Measurements from ENCODE around the gene NBPF1. TPM values are rescaled to one million over a fixed set of nuclear protein-coding genes. Genes with fewer than 3 reads are reported as not detected.
"Not testable (repeated sequence)": the region's sequence is repeated elsewhere in the genome, so short reads cannot be mapped to it uniquely, and the experiment has no call there.

Gene NBPF1
- total and polyA plus RNA-seq, 3 donors from 2014 or later = 75.6 to 109 (median 93.9) TPM

DNA sequence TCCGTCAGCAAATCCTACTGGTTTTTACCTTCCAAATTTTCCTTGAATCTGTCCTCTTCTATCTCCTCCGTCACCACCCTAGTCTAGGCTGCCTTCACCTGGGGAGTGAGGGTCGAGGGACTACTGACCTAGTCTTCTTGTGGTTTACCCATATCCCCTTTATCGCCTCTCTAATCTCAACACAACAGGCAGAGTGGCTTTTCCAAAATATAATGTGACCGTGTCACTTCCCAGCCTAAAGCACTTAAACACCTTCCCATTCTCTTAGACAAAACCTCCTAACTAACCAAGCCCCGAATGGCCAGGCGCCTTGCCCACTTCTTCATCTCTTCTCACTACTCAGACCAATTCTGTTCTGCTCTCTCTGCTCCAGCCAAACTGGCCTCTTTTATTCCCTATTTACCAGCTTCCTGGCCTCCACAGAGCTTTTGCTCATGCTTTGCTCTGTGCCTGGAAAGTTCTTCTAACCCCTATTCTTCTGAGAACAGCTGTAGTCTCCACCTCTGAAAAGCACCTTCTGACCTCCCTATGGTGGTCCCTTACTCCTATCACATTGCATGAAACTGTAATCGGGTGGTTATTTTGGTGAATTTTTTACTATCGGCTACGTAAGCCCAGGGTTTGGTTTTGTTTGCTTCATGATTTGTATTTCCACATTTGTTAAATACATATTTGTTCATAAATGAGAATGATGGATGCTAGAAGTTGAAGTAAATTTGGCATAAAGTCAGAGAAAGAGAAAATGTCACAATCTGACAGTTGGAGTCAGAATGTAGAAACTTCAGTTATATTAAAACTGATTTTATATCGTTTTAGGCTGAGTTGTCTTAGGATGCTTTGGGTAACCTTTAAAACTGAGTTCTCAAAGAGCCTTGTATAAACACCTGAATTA lies 1.2 kb upstream of the NBPF1 start:
- no peak for DNase-seq
- no peaks in the 10 kb centered on the region for H3K9me3 ChIP-seq
- peak overlapping the region in 1 of 2 donors; percentile 66 for H3K4me3 ChIP-seq
- intact Hi-C loops (cut with DNase I; ENCODE audit: low total_unique reads) = no loop called here
- WGBS, 2 donors = 75 to 80% methylated on average over 11 of the region's 11 CpGs
- no peak for TF ChIP-seq POLR2A (IDR thresholded peaks at IDR 0.05)
- TF ChIP-seq, protein P1, sequence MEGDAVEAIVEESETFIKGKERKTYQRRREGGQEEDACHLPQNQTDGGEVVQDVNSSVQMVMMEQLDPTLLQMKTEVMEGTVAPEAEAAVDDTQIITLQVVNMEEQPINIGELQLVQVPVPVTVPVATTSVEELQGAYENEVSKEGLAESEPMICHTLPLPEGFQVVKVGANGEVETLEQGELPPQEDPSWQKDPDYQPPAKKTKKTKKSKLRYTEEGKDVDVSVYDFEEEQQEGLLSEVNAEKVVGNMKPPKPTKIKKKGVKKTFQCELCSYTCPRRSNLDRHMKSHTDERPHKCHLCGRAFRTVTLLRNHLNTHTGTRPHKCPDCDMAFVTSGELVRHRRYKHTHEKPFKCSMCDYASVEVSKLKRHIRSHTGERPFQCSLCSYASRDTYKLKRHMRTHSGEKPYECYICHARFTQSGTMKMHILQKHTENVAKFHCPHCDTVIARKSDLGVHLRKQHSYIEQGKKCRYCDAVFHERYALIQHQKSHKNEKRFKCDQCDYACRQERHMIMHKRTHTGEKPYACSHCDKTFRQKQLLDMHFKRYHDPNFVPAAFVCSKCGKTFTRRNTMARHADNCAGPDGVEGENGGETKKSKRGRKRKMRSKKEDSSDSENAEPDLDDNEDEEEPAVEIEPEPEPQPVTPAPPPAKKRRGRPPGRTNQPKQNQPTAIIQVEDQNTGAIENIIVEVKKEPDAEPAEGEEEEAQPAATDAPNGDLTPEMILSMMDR (IDR thresholded peaks at IDR 0.05) = no peak
- no peaks in the 10 kb centered on the region for H3K27me3 ChIP-seq
- peaks cover 14% of the 10 kb centered on the region for H3K4me1 ChIP-seq
- H3K36me3 ChIP-seq (ENCODE audit: low read depth, missing control alignments) = no peaks in the 10 kb centered on the region
- no peak overlapping the region for H3K27ac ChIP-seq

DNA sequence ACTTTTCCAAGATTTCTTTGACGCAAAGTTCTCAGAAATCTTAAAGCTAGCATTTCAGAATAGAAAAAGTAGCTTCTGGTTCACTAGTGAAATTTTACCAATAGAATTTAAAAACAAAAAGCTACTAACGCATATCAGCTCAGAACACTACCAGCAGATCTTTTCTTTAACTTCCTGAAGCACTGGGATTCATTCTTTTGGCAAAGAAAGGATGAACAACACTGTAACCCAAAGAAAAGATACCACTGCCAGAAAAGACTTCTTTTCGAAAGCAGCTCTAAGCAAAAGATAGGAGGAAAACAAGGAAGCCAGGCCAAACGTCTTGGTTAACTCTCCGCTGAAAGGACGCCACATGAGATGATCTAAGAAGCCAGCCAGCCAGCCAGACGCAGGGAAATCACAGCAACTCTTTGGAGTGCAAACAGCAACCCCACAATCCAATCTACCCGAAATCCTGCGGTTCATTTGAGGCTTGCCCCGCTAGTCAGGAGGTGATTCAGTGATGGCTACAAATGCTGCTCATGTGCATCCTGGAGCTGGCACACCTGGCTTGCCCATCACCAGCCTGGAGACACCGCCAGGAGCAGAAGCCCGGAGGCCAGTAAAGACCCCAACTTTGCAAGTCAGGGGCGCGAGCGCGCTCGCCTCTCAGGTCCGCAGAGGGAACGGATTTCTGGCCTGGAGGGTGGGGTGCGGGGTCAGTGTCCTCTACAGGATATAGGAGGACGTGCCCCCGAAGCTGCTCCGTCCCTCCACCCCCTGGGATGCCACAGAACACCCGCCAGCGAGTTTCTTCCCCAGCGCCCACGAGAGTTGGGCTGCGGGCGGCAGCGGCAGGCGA lies 812 bp downstream of the NBPF1 start:
- intact Hi-C loops (cut with DNase I; ENCODE audit: low total_unique reads) = no loop called here
- TF ChIP-seq POLR2A (IDR thresholded peaks at IDR 0.05) = no peak
- TF ChIP-seq, protein P1 (IDR thresholded peaks at IDR 0.05) = no peak
- Histone ChIP-seq H3K4me1 (peaks cover 14% of the 10 kb centered on the region), H3K36me3 (ENCODE audit: low read depth, missing control alignments) (peaks cover 2% of the 10 kb centered on the region), H3K27me3 (no peaks in the 10 kb centered on the region), H3K4me3 (peak overlapping the region; percentile 66 to 72), H3K27ac (peak overlapping the region; percentile 36 to 85), H3K9me3 (no peaks in the 10 kb centered on the region)
- 2% methylated on average over 30 to 31 of the region's 31 CpGs for WGBS, 2 donors
- DNase-seq = peak; percentile 95

DNA sequence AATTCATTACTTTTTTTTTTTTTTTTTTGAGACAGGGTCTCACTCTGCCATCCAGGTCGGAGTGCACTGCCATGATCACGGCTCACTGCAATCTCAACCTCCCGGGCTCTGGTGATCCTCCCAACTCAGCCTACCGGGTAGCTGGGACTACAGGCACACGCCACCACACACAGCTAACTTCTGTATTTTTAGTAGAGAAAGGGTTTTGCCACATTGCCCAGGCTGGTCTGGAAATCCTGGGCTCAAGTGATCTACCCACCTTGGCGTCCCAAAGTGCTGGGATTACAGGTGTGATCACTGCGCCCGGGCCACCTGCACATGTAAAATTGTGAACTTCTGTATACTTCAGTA lies 1.4 kb downstream of the NBPF1 start:
- DNase-seq; H3K36me3 ChIP-seq (ENCODE audit: low read depth, missing control alignments); H3K27me3 ChIP-seq; intact Hi-C loops (cut with DNase I; ENCODE audit: low total_unique reads); H3K9me3 ChIP-seq: not testable (repeated sequence)
- WGBS, 2 donors = 41 to 42% methylated on average over 8 of the region's 8 CpGs
- Histone ChIP-seq H3K4me3 (peak overlapping the region; percentile 66 to 72), H3K27ac (peak overlapping the region; percentile 36 to 85), H3K4me1 (peaks cover 14% of the 10 kb centered on the region)

DNA sequence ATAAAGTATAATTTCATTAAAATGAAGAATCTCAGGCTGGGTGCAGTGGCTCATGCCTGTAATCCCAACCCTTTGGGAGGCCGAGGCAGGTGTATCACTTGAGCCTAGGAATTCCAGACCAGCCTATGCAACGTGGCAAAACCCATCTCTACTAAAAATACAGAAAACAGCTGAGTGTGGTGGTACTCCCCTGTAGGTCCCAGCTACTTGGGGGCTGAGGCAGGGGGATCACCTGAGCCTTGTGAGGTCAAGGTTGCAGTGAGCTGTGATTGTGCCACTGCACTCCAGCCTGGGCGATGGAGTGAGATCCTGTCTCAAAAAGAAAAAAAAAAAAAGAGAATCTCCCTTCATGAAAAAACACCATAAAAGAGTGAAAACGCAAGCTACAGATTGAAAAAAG lies 2.2 kb downstream of the NBPF1 start:
- H3K4me3 ChIP-seq; DNase-seq; H3K27me3 ChIP-seq; H3K27ac ChIP-seq; H3K9me3 ChIP-seq; intact Hi-C loops (cut with DNase I; ENCODE audit: low total_unique reads); H3K36me3 ChIP-seq (ENCODE audit: low read depth, missing control alignments): not testable (repeated sequence)
- H3K4me1 ChIP-seq = peaks cover 14% of the 10 kb centered on the region
- 65 to 72% methylated on average over 4 of the region's 4 CpGs for WGBS, 2 donors

DNA sequence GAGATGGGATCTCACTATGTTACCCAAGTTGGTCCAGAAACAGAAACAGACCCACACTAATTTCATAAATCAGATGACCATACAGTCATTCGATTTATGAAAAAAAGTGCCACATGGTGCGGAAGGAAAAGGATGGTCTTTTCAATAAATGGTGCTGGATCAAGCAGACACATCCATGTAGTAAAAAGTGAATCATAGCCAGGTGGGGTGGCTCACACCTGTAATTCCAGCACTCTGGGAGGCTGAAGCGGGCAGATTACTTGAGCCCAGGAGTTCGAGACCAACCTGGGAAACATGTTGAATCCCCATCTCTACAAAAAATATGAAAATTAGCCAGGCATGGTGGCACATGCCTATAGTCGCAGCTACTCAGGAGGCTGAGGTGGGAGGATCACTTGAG lies 2.8 kb downstream of the NBPF1 start:
- intact Hi-C loops (cut with DNase I; ENCODE audit: low total_unique reads); H3K27ac ChIP-seq; H3K27me3 ChIP-seq; H3K9me3 ChIP-seq; H3K4me3 ChIP-seq; DNase-seq; H3K36me3 ChIP-seq (ENCODE audit: low read depth, missing control alignments): not testable (repeated sequence)
- WGBS, 2 donors = 93% methylated on average over 5 of the region's 5 CpGs
- H3K4me1 ChIP-seq = peaks cover 14% of the 10 kb centered on the region

DNA sequence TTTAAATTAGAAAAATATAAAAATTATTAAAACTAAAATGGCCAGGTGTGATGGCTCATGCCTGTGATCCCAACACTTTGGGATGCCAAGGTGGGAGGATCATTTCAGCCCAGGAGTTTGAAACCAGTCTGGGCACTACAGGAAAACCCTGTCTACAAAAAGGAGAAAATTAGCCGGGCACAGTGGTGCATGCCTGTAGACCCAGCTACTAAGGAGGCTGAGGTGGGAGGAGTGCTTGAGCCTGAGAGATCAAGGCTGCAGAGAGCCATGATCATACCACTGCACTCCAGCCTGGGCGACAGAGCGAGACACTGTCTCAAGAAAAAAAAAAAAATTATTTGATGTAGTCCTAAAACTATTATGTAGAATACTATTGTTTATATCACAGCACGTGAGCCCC lies 3.6 kb downstream of the NBPF1 start:
- intact Hi-C loops (cut with DNase I; ENCODE audit: low total_unique reads); H3K27ac ChIP-seq; H3K36me3 ChIP-seq (ENCODE audit: low read depth, missing control alignments); H3K27me3 ChIP-seq; H3K9me3 ChIP-seq; H3K4me3 ChIP-seq: not testable (repeated sequence)
- WGBS, 2 donors = 81 to 86% methylated on average over 4 of the region's 4 CpGs
- peak; percentile 17 for DNase-seq
- H3K4me1 ChIP-seq = peaks cover 14% of the 10 kb centered on the region
